GM19043 (cell line): ENCODE results near the gene ZNHIT2.

Experiments used
- ATAC-seq: cut with Tn5 transposase; IDR thresholded peaks from one replicate; pipeline ENCODE4 v1.9.1; 2021; ENCODE audit warnings: low read depth; ENCODE audit not compliant: unreplicated experiment

The ZNHIT2 gene

DNA sequence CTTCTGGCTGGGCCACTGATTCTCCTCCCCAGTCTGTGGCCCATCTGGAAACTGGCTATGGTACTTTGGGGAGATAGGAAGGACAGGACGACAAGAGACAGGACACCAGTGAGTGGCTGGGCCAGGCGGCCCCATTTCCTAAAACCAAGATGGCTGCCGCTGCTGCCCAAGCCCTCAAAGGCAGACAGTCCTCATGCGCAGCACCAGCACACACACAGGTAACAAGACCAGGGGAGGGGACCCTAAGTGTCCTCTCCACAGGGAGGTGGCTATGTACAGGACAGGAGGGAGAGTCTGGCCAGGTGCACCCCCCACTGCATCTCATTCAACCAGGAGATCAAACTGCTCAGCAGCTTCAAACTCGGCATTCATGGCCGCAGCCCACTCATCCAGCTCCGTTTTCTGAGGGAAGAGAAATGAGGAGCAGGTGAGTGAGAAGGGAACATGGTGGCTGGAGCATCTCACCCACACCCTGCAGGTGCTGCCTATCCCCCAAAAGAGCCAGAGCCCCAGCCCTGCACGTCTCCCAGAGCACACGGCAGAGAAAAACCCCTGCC lies 38.6 kb downstream of the ZNHIT2 start:
- no peak for ATAC-seq

DNA sequence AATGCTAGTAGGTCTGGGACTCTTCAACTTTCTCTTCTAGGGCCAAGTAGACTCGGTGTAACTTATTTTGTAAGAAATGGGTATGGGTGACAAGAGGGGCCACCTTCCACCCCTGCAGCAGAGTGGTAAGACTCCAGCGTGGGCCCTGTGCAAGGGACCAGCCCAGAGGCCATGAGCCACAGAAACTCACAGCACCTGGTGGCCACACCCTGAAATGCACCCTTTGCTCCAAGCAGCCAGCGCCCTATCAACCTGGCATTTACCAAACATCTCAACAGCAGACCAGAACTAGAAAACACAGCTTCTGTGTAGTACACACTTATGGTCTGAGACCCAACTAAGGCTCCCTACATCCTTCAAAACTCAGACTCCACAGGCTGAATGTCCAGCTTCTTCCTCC lies 39.4 kb downstream of the ZNHIT2 start:
- no peak for ATAC-seq

GRCh38 chr11:65077451-65077850 lies 40.0 kb downstream of the ZNHIT2 start:
- ATAC-seq: no peak

- no peak for ATAC-seq
These were observed 44.9 kb downstream of the ZNHIT2 start for GRCh38 chr11:65072631-65072966.

DNA sequence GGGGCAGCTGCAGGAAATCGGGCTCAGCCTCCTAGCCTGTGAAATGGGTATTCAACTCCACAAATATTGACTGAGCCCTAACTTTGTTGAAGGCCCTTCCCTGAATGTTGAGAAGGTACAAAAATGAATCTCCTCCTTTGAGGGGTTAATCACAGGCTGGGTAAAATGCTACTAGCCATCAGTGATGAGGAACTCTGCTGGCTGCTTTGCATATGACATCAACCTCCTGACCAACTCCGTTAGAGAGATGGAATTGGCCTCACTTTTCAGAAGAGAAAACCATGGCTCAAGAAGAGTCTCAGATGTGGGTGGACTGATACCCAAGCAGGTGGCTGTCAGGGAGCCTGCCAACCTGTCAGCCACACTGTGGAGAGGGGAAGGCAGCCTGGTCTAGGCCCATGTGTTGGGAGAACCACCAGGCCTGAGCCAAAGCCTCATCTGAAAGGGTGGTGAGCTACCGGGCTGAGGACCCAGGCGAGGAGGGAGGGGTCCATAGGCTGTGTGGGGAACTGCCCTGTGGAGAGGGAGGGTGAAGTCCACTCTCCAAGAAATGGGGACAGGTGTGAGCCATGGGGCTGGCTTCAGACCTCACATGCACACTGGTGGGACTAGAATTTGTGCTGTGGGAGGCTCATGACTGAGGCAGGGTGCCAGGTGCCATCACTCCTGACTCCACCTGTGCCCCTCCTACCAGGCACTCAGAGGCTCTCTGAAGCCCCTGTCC lies 45.4 kb downstream of the ZNHIT2 start:
- ATAC-seq: no peak

GRCh38 chr11:65069217-65069616 lies 48.3 kb downstream of the ZNHIT2 start:
- no peak for ATAC-seq

DNA sequence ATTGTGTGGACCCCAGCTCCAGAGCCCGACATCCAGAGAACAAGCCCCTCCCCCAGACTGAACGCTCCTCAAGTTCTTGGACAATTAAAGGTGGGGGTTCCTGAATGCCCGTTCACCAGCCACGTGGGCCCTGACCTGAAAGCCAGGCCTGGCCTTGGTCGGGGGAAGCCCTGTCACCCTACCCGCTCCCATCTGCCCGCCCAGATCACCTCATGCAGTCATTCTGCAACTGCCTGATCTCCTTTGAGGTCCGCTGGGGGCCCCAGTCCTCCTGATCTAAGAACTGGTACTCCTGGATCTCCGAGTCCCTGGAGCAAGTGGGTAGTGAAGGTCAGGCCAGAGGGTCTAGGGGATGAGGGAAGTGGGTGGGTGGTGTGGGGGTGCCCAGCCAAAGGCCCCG lies 50.1 kb downstream of the ZNHIT2 start:
- ATAC-seq: no peak

GRCh38 chr11:65066805-65067291 lies 50.7 kb downstream of the ZNHIT2 start:
- ATAC-seq: no peak
